ENCODE data around the gene ITK. TPM values are rescaled to one million over a fixed set of nuclear protein-coding genes. Genes with fewer than 3 reads are reported as not detected.

Gene ITK
- total and polyA plus RNA-seq, 12 donors = 0.22 to 2.7 (median 0.92) TPM; not detected in 1

DNA sequence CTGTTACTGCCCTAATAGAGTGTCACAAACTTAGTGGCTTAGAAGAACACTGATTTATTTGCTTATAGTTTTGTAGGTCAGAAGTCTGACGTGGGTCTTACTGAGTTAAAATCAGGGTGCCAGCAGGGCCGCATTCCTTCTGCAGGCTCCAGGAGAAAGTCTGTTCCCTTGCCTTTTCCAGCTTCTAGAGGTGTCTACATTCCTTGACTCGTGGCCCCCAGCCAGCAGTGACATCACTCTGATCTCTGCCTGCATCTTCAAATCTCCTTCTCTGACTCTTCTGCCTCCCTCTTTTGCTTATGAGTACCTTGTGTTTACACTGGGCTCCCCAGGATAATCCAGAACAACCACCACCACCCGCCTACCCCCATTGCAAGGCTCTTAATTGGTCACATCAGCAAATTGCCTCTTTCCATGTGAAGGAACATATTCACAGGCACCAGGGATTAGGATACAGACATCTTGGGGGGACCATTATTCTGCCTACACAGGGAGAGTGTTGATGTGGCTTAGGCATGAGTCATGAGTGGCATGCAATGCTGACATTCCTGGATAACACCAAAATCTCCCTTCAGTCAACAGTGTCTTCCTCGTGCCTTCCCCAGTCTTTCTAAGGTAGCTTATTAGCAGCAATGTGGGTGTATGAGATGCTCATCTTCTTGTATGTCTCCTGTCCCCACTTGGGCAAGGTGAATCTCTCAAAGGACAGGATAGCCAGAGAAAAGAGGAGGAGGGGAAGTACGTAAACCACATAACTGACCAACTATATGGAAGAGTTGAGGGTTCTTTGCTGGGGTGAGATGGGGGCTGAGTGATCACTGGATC lies 109.7 kb downstream of the ITK start:
- intact Hi-C loops (cut with DNase I) = no loop called here
- TF ChIP-seq POLR2A (IDR thresholded peaks at IDR 0.05) = no peak
- TF ChIP-seq CTCF (IDR thresholded peaks at IDR 0.05) = no peak
- peaks cover 0 to 14% of the 10 kb centered on the region in 2 donors for H3K4me1 ChIP-seq (replicated peaks in 1 of 2)
- no peaks in the 10 kb centered on the region for H3K9me3 ChIP-seq (replicated peaks in 1 of 3)
- peak in 3 of 7 donors; percentile 35 to 69 (median 61) for DNase-seq
- 73 to 86% (median 82%) methylated on average over 6 of the region's 6 CpGs for WGBS, 4 donors
- no peak overlapping the region for H3K4me3 ChIP-seq
- H3K36me3 ChIP-seq (replicated peaks in 1 of 2) = no peaks in the 10 kb centered on the region
- no peaks in the 10 kb centered on the region for H3K27me3 ChIP-seq
- H3K27ac ChIP-seq = peak overlapping the region in 2 of 5 donors; percentile 24 to 47

DNA sequence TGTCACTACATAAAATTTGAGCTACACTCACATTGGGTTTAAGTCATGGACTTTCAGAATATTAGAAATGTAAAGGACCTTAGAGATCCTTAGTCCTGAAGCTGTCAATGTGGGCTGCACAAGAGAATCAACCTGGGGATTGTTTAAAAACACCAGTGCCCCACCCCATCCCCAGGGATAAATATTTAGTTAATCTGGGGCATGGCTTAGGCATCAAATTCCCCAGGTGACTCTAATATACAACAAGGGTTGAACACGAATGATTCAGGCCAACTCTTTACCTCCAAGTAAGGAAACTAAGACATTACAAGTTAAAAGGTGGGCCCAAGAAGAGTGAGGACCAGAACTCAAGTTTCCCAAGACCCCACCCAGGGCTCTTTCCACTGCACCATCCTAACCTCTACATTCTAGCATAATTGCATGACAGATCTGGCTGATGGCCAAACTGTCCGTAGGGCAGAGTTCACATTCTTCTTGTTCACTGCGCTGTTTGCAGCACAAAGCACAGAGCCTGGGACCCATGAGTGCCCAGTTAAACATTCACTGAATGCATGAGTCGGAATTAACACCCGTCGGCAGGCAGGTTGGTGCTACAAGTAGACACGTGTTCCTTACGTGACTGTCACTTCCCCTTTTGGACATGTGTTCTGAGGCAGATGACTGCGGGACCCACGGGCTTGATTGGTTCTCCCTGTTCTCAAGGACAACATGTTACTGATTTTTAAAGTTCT lies 110.5 kb downstream of the ITK start:
- peak in 4 of 7 donors; percentile 33 to 69 (median 50) for DNase-seq
- intact Hi-C loops (cut with DNase I) = no loop called here
- Histone ChIP-seq H3K27ac (peak overlapping the region in 1 of 5 donors; percentile 47), H3K9me3 (replicated peaks in 1 of 3) (no peaks in the 10 kb centered on the region), H3K4me1 (replicated peaks in 1 of 2) (peaks cover 0 to 14% of the 10 kb centered on the region in 2 donors), H3K36me3 (replicated peaks in 1 of 2) (no peaks in the 10 kb centered on the region), H3K4me3 (no peak overlapping the region), H3K27me3 (no peaks in the 10 kb centered on the region)
- WGBS, 4 donors = 42 to 73% (median 46%) methylated on average over 10 of the region's 10 CpGs
- no peak for TF ChIP-seq POLR2A (IDR thresholded peaks at IDR 0.05)
- TF ChIP-seq CTCF (IDR thresholded peaks at IDR 0.05) = no peak

DNA sequence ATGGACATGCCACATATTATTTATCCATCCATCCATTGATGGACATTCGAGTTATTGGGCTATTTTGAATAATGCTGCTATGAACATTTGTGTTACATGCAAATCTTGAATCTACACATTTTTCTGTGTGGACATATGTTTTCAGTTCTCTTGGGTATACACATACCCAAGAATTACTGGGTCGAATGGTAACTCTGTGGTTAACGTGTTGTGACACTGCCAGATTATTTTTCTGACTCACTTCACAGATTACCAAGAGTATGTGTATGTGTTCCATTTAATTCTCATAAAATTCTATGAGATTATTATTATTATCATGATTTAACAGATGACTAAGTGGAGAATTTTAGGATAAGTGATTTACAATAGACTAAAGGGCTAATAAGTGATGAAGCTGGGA lies 112.0 kb downstream of the ITK start:
- DNase-seq = no peak
- peaks cover 0 to 14% of the 10 kb centered on the region in 2 donors for H3K4me1 ChIP-seq (replicated peaks in 1 of 2)
- no peaks in the 10 kb centered on the region for H3K36me3 ChIP-seq (replicated peaks in 1 of 2)
- no peaks in the 10 kb centered on the region for H3K27me3 ChIP-seq
- no peaks in the 10 kb centered on the region for H3K9me3 ChIP-seq (replicated peaks in 1 of 3)
- no peak overlapping the region for H3K4me3 ChIP-seq
- WGBS, 4 donors = 88 to 95% (median 91%) methylated on average over 3 of the region's 3 CpGs
- H3K27ac ChIP-seq = no peak overlapping the region
- no peak for TF ChIP-seq CTCF (IDR thresholded peaks at IDR 0.05)
- no peak for TF ChIP-seq POLR2A (IDR thresholded peaks at IDR 0.05)
- intact Hi-C loops (cut with DNase I) = no loop called here

GRCh38 chr5:157294407-157295091 lies 113.9 kb downstream of the ITK start:
- H3K36me3 ChIP-seq (replicated peaks in 1 of 2) = no peaks in the 10 kb centered on the region
- intact Hi-C loops (cut with DNase I) = no loop called here
- H3K9me3 ChIP-seq (replicated peaks in 1 of 3) = no peaks in the 10 kb centered on the region
- TF ChIP-seq POLR2A (IDR thresholded peaks at IDR 0.05) (no peak), CTCF (IDR thresholded peaks at IDR 0.05) (no peak)
- 89 to 92% (median 91%) methylated on average over 6 to 7 of the region's 7 CpGs for WGBS, 4 donors
- no peaks in the 10 kb centered on the region for H3K27me3 ChIP-seq
- peaks cover 0 to 7% of the 10 kb centered on the region in 2 donors for H3K4me1 ChIP-seq (replicated peaks in 1 of 2)
- H3K4me3 ChIP-seq = no peak overlapping the region
- H3K27ac ChIP-seq = no peak overlapping the region
- no peak for DNase-seq

Measured in adrenal gland (tissue), 12 donors.